Measurements from ENCODE around the gene SAMD8. TPM values are rescaled to one million over a fixed set of nuclear protein-coding genes. Genes with fewer than 3 reads are reported as not detected.
A peak's percentile ranks its signal among the peaks of the same experiment; 100 is the strongest.
"Not testable (repeated sequence)": the region's sequence is repeated elsewhere in the genome, so short reads cannot be mapped to it uniquely, and the experiment has no call there.

SAMD8 gene
- total RNA-seq, 1 experiment from 2014 or later = 18.4 TPM

DNA sequence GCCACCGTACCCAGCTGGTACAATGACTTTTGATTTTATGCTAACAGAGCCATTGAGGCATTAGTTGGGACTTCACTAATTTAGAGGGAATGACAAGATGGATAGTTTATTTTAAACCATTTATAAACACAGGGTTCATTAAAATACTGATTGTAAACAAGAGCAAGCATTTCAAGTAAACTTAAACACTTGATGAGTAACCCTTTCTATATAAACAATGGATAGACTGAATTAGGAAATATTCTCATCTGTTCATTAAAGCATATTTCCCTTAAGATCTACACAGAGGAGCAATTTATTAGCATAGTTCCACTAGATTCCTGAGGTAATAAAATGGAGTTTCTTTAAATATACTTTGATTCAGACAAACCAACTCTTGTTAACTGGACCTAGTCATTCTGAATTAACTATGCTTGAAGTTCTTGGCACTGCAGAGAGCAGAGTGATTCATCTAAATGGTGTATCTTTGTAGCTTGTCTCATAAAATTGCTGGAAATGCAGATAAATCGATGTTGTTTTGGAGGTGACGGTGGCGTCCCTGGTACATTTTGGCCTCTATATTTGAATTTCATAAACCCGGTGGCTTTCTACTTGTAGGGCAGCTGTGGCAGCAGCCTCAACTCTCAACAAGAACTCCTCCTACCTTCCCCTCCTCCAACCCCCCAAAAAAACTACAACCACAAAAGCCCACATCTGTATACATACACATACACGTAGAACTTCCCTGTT is 83.7 kb downstream of the SAMD8 start:
- peak; percentile 70 for DNase-seq (ENCODE audit: low spot score)

GRCh38 chr10:75197066-75197465 is 85.6 kb downstream of the SAMD8 start:
- no peak for DNase-seq (ENCODE audit: low spot score)

DNA sequence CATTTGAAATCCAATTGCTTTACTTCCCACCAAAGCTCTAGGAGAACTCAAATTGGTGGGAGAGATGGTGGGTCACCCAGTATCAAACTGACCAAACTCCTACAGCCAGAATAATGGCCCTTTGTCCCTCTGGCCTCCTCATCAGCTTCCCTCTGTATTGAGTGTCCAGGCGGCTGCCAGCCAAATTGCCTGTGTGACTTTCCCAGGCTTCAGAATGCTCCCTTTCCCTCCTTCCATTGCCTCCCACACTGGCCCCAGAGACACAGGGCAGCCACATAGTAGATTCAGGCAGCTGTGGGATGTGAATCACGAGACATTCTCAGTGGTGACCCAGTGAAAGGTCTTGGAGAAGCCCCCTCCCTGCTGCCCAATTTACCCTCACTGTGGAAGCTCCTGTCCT is 86.5 kb downstream of the SAMD8 start:
- DNase-seq (ENCODE audit: low spot score) = no peak

DNA sequence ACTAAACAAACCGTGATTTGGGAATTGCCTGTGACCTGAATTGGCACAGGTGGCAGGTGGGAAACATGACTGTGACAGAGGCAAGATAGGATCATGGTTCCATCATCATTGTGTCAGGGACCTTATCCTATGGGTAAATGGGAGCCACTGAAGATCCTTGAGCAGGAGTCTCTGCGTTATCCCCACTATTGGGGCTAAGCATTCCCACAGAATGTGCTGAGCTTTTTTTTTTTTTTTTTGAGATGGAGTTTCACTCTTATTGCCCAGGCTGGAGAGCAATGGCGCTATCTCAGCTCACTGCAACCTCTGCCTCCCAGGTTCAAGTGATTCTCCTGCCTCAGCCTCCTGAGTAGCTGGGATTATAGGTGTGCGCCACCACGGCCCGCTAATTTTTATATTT is 88.5 kb downstream of the SAMD8 start:
- not testable (repeated sequence) for DNase-seq (ENCODE audit: low spot score)

DNA sequence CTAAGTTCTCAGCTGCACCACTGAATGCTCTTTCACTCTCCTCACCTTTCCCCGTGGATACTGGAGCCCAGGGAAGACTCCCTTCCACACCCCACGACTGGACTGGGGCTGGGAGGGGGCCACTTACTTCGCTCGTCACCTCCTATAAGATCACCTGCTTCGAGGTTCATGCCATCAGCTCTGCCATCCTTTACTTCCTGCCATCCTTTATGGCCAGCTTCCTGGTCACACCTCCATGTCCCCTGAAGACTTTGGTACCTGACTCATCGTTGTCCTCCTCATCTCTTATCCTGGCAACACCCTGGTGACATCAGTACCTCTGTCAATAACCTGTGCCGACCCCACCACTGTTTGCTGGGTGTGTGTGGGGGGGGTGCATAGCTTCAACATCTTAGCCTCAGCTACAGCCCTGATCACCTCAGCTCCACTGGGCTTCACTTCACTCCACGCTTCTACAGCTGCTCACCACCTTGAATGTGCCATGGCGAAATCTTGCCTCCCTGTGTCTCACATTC is 90.4 kb downstream of the SAMD8 start:
- DNase-seq (ENCODE audit: low spot score) = no peak

DNA sequence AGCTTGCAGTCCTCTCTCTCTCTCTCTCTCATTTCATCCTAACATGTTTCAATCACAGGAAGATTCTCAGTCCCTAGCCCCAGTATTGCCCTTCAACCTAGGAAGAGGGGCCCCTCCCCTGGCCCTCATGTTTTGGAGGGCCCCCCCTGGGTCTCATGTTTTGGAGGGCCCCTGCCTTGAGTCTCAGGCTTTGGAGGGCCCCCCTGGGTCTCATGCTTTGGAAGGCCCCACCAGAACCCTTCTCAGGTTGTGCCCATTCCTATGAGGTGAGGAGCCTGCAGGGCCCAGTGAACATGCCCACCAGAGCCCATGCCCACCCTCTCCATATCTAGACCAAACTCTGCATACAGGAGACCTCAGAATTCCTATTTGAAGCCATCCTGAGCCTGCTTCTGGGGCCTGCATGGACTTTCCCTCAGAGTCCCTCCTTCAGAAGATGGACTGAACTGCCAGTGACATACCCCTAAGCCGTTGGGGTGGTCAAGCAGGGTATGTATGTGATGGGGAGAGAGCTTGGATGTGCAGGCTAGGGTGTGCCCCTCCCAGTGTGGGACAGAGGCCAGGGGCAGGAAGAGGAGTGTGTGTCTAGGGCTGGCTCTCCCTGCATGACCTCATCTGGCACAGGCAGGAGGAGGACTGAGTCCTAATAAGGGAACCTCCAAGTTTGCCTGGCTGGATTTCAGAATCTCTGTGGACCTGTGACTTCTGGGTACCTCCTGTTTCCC is 91.0 kb downstream of the SAMD8 start:
- DNase-seq (ENCODE audit: low spot score) = peak; percentile 61

DNA sequence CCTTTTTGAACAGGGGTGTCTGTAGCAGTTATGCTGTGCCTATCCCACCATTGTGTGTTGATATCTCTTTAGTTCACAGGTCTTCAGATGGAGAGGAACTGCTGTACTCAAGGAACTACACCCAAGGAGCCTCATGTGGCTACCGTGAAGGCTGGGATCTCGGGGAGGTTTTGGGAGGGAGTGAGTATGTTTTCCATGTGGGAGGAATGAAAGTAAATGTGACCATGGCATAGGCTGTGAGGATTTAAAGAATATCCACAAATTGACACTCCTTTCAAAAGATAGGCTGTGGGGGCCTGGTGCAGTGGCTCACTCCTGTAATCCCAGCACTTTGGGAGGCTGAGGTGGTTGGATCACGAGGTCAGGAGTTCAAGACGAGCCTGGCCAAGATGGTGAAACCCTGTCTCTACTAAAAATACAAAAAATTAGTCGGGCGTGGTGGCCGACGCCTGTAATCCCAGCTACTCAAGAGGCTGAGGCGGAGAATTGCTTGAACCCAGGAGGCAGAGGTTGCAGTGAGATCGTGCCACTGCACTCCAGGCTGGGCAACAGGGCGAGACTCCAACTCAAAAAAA is 91.7 kb downstream of the SAMD8 start:
- DNase-seq (ENCODE audit: low spot score) = not testable (repeated sequence)

DNA sequence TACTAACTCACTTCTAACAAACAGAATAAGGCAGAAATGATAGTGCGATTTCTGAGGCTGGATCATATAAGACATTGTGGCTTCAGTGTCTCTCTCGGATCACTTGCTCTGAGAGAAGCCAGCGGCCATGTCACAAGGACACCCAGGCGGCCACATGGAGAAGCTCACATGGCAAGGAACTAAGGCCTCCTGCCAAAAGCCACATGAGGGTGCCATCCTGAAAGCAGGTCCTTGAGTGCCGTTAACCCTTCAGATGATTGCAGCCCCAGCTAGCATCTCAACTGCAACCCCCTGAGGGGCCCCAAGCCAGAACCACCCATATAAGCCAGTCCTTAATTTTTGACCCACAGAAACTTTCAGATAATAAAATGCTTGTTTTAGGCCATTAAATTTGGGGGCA is 92.3 kb downstream of the SAMD8 start:
- DNase-seq (ENCODE audit: low spot score) = no peak

DNA sequence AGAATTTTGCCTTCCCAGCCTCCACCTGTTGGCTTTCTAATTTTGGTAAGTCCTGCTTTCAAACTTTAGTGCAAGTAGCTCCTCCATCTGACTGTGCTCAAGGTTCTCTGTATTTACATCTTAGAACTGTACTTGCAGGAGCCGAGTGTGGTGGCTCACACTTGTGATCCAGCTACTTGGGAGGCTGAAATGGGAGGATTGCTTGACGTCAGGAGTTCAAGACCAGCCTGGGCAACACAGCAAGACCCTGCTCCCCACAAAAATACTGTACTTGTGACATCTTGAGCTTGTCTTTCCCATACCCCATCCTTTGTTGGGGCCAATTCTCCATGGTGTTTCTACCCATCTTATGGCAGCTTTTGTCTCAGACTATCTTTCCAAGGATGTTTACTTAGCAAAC is 94.5 kb downstream of the SAMD8 start:
- DNase-seq (ENCODE audit: low spot score) = no peak

DNA sequence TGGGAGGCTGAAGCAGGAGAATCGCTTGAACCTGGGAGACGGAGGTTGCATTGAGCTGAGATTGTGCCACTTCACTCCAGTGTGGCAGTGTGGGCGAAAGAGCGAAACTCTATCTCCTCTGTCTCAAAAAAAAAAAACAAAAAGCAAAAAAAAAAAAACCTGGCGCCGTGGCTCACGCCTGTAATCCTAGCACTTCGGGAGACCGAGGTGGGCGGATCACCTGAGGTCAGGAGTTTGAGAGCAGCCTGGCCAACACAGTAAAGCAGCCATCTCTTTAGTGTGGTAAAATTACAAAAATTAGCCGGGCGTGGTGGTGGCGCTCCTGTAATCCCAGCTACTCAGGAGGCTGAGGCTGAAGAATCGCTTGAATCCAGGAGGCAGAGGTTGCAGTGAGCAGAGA is 95.2 kb downstream of the SAMD8 start:
- DNase-seq (ENCODE audit: low spot score) = not testable (repeated sequence)

DNA sequence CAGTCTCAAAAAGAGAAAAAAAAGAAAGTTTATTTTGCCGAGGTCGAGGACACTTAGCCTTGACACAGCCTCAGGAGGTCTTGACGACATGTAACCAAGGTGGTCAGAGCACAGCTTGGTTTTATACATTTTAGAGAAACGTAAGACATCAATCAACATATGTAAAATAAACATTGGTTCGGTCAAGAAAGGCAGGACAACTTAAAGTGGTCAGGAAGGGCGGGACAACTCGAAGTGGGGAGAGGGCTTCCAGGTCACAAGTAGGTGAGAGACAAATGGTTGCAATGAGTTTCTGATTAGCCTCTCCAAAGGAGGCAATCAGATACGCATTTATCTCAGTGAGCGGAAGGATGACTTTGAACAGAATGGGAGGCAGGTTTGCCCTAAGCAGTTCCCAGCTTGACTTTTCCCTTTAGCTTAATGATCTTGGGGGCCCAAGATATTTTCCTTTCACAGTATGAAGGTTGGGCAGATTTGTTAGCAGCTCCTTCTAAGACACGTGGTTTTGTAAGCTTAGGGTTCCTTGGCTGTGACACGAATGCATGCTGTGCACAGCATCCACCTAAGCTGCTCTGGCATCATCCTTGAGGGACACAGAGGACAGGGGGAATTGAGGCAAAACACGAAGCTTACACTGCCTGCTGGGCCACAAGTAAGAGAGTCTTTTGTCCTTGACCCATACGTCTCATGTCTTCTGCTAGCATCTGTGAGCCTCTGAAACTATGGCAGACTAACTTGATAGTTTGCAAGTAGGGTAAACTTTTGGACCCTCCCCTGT is 95.8 kb downstream of the SAMD8 start:
- DNase-seq (ENCODE audit: low spot score) = no peak

- DNase-seq (ENCODE audit: low spot score) = no peak
Measured at GRCh38 chr10:75207857-75208144, 96.3 kb downstream of the SAMD8 start.

- DNase-seq (ENCODE audit: low spot score) = no peak
Measured at GRCh38 chr10:75208181-75208580, 96.7 kb downstream of the SAMD8 start.

DNA sequence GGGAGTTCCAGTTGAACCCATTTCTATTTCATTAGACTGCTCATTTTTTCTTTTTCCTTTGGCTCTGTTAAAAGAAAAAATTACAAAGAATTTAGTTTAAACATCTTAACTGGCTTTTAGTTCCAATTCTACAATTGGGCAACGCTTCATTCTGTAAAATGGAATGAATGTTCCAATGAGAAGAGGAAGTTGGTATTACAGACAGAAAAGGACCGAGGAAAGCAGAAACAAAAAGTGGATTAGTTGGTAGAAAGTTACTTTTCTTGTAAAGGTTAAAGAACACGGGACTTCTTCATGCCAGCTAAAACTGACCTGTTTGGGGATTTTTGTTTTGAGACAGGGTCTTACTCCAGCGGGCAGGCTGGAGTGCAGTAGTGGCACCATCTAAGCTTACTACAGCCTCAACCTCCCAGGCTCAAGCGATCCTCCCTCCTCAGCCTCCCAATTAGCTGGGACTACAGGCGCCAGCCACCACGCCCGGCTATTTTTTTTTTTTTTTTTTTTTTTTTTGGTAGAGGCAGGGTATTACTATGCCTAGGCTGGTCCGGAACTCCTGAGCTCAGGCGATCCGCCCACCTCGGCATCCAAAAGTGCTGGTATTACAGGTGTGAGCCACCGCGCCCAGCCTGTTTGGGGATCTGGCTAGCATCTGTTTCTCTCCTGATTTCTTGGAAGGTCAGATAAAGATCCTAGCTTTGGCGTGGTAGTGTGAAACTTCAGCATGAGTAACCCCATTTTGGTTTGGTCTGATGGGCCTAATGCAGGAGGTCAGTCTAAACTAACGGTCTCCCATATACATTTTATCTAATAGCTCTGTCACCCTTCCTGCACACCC is 97.8 kb downstream of the SAMD8 start:
- DNase-seq (ENCODE audit: low spot score) = no peak

DNA sequence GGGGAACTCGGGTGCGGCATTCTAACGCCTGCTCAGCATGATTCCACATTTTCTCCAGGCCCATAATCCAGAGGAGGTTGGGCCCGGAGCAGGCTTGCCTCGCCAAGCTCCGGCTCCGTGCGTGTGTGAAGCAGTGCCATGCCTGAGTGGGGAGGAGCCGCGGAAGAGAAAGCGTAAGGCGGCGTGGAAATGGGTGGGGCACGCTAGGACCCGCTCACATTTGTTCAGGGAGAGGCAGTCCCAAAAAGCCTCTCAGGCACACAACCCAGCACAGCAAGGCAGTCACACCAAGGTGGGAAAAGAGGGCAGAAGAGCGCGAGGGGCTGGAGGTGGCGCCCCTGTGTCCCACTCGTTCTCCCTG is 98.4 kb downstream of the SAMD8 start:
- DNase-seq (ENCODE audit: low spot score) = peak; percentile 65

DNA sequence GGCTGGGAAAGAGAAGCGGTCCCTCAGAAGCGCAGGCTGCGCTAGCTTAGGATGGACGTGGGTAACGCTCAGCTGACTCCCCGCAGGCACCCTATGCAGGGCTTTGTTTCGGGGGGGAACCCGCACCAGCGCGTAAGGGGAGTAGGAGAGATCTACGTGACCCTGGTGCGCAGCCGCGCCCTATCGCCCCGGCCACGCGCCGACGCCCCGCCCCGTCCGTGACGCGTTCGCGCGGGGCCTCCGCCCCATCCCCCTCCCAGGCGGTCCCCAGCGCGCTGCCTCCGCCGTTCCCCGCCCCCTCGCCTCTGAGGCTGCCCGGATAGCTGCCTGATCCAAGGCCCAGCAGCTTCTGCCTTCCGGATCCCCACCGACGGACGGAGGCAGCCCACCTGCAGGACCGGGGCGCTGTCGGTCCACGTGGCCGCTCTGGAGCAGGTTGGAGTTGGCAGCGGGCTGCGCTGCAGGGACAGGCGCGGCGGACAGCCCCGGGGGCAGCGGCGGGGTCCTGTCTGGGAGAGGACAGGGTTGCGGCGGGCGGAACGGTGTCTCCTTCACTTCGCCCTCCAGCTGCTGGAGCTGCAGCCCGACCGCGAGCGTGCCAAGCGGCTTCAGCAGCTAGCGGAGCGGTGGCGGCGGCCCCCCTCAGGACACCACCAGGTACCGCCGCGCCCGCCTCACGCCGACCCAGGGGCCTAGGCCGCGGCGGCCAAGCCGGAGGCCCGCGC is 99.0 kb downstream of the SAMD8 start, which contains the start of gene VDAC2:
TSS of gene VDAC2 (plus strand) at position 515 of the 725 bp plus-strand sequence. CDS start 363 bp downstream, outside the sequence.
- peak; percentile 81 for DNase-seq (ENCODE audit: low spot score)

DNA sequence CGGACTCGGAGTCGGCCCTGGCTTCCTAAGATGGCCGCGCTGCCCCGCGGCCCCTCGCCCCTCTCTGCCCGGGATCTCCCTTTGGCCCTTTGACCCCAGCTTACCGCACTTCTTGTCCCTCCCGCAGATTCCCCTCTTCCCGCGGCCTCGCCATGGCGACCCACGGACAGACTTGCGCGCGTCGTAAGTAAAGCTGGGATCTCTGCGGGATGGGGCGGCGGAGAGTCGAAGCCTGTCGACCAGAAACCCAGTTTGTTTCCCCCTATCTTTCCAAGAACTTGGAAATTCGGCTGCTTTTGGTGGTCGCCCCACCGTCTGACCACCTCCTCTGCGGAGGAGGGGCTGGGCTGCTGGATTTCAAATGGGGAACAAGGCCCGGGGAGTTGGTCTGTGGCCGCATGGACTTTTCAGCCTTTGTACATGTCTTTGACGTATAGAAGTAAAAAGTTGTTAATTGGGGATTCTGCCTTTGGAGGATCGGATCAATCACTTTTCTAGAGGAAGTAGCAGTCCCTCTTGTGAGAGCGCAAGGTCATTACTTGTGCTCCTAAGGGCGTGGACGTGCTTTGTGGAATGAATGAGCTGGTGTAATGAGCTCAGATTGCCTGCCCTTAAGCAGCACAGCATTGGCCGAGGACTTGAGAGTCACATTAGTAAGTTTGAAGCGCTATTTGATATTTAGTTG is 99.7 kb downstream of the SAMD8 start:
- DNase-seq (ENCODE audit: low spot score) = peak; percentile 61

- no peak for DNase-seq (ENCODE audit: low spot score)
Measured at GRCh38 chr10:75212343-75212742, 100.9 kb downstream of the SAMD8 start.

GRCh38 chr10:75220274-75220673 is 108.8 kb downstream of the SAMD8 start:
- no peak for DNase-seq (ENCODE audit: low spot score)

- DNase-seq (ENCODE audit: low spot score) = not testable (repeated sequence)
Measured at GRCh38 chr10:75221492-75221891, 110.0 kb downstream of the SAMD8 start.

Measured in A172 (cell line).